ENCODE data around the gene MEG3. TPM values are rescaled to one million over a fixed set of nuclear protein-coding genes. Genes with fewer than 3 reads are reported as not detected.

Gene MEG3
- total RNA-seq, 1 experiment from 2014 or later: 62.4 TPM

GRCh38 chr14:100839315-100839585, 13.3 kb downstream of the MEG3 start:
- H3K9me3 ChIP-seq (ENCODE audit: control insufficient read depth, insufficient read depth, low read depth, low read length): no peaks in the 10 kb centered on the region
- ChIA-PET CTCF (interaction anchor here (0.6 kb wide), 1 partner anchor 232 kb away, joined by 3 read pairs; no protein-coding TSS in a partner anchor), POLR2A (no interaction called here)
- no peak overlapping the region for H3K4me3 ChIP-seq (ENCODE audit: low read depth in 2 of 2, low read length in 2 of 2)
- TF ChIP-seq POLR2AphosphoS5 (IDR thresholded peaks at IDR 0.05; ENCODE audit: low read depth, low read length) (no peak), REST (IDR thresholded peaks at IDR 0.05; ENCODE audit: insufficient read depth in 1 of 2, low read depth in 2 of 2, low read length in 1 of 2) (no peak), TCF7L2 (IDR thresholded peaks at IDR 0.05; ENCODE audit: low read depth, low read length) (no peak), CTCF (IDR thresholded peaks at IDR 0.05) (no peak), SIN3A (IDR thresholded peaks at IDR 0.05; ENCODE audit: borderline replicate concordance, insufficient read depth, low read depth, low read length) (no peak)
- DNase-seq (ENCODE audit: low read depth, low spot score) (no peak), ATAC-seq (no peak)
- intact Hi-C loops (cut with micrococcal nuclease; ENCODE audit: unreplicated experiment): no loop called here
- H3K4me1 ChIP-seq (ENCODE audit: control insufficient read depth, insufficient read depth, low read length): no peaks in the 10 kb centered on the region
- H3K27ac ChIP-seq (ENCODE audit: low read length): no peak overlapping the region
- no TSS peak for BruUV-seq (replicated peaks)
- H3K27me3 ChIP-seq (ENCODE audit: control insufficient read depth, insufficient read depth, low read length): no peaks in the 10 kb centered on the region
- no peaks in the 10 kb centered on the region for H3K36me3 ChIP-seq (ENCODE audit: control insufficient read depth, insufficient read depth, low read length)
- in situ Hi-C loops (cut with HindIII; ENCODE audit: low pct_unique_long_range_greater_than_20kb, low sequenced_read_pairs): no loop called here

- intact Hi-C loops (cut with micrococcal nuclease; ENCODE audit: unreplicated experiment): no loop called here
- no TSS peak for BruUV-seq (replicated peaks)
- ATAC-seq: no peak
These were observed 13.8 kb downstream of the MEG3 start for GRCh38 chr14:100839681-100840111.

More at GRCh38 chr14:100839681-100840111, 13.8 kb downstream of the MEG3 start:
- no peaks in the 10 kb centered on the region for H3K36me3 ChIP-seq (ENCODE audit: control insufficient read depth, insufficient read depth, low read length)
- H3K27me3 ChIP-seq (ENCODE audit: control insufficient read depth, insufficient read depth, low read length): no peaks in the 10 kb centered on the region
- in situ Hi-C loops (cut with HindIII; ENCODE audit: low pct_unique_long_range_greater_than_20kb, low sequenced_read_pairs): no loop called here
- TF ChIP-seq TCF7L2 (IDR thresholded peaks at IDR 0.05; ENCODE audit: low read depth, low read length) (no peak), SIN3A (IDR thresholded peaks at IDR 0.05; ENCODE audit: borderline replicate concordance, insufficient read depth, low read depth, low read length) (no peak), REST (IDR thresholded peaks at IDR 0.05; ENCODE audit: insufficient read depth in 1 of 2, low read depth in 2 of 2, low read length in 1 of 2) (no peak), CTCF (IDR thresholded peaks at IDR 0.05) (no peak), POLR2AphosphoS5 (IDR thresholded peaks at IDR 0.05; ENCODE audit: low read depth, low read length) (no peak)
- H3K9me3 ChIP-seq (ENCODE audit: control insufficient read depth, insufficient read depth, low read depth, low read length): no peaks in the 10 kb centered on the region
- no peak overlapping the region for H3K4me3 ChIP-seq (ENCODE audit: low read depth in 2 of 2, low read length in 2 of 2)
- H3K27ac ChIP-seq (ENCODE audit: low read length): no peak overlapping the region
- no peak for DNase-seq (ENCODE audit: low read depth, low spot score)
- H3K4me1 ChIP-seq (ENCODE audit: control insufficient read depth, insufficient read depth, low read length): no peaks in the 10 kb centered on the region
- POLR2A ChIA-PET: no interaction called here
- CTCF ChIA-PET: interaction anchor here (0.6 kb wide), 1 partner anchor 231 kb away, joined by 3 read pairs; no protein-coding TSS in a partner anchor

Data from Panc1 (cell line).